Endothelial cell of umbilical vein (primary cell): Measurements from ENCODE around the gene BTAF1. TPM values are rescaled to one million over a fixed set of nuclear protein-coding genes. Genes with fewer than 3 reads are reported as not detected.

ENCODE experiments used
- BruUV-seq: library from RNA; stranded (reverse); fragments of 400-500 nt; replicated peaks from 2 replicates; lab custom pipeline; 2021; lab: Mats Ljungman, UMichigan
- CTCF ChIA-PET: fragments of 300-600, 350-600 bp; sonication (Branson Sonifier 250); formaldehyde crosslinking; loops from one replicate; lab custom pipeline; 2021; ENCODE audit warnings: antibody characterized with exemption, inconsistent platforms; lab: Charles Lee
- POLR2A ChIA-PET: fragments of 300-600, 350-600 bp; sonication (Branson Sonifier 250); formaldehyde crosslinking; loops from one replicate; lab custom pipeline; 2021; ENCODE audit warnings: antibody characterized with exemption, inconsistent platforms; lab: Charles Lee
- DNase-seq: peaks from one replicate; pipeline ENCODE4 v3.0.0-alpha.2; 2011; ENCODE audit warnings: low read depth, low spot score
- FAIRE-seq: peaks from 2 replicates; lab custom pipeline; 2011; peaks lifted over from hg19 to GRCh38; lab: Jason Lieb, UNC
- H2AFZ ChIP-seq: 2 replicates; pipeline ENCODE4 v1.6.0; 2012; ENCODE audit warnings: low read depth, low read length, control low read depth, inconsistent platforms
- H3K27ac ChIP-seq: 2 replicates; pipeline ENCODE4 v1.5.1; 2011; ENCODE audit warnings: low read depth, mild to moderate bottlenecking, control low read depth, low read length, moderate library complexity; ENCODE audit not compliant: insufficient read depth
- H3K27me3 ChIP-seq, 2 experiments: 2 replicates each; pipeline versions ENCODE4 v1.6.0 to v1.6.1; 2011; ENCODE audit warnings: low read length in 2 of 2, mixed read lengths in 1 of 2; ENCODE audit not compliant: control insufficient read depth in 2 of 2, insufficient read depth in 2 of 2
- H3K36me3 ChIP-seq, 2 experiments: 2 replicates in 1 of 2; 3 replicates in 1 of 2; pipeline ENCODE4 v1.5.1; 2011; ENCODE audit warnings: low read length in 2 of 2, mild to moderate bottlenecking in 1 of 2, moderate library complexity in 1 of 2; ENCODE audit not compliant: control insufficient read depth in 2 of 2, insufficient read depth in 2 of 2; ENCODE audit errors: extremely low read depth in 1 of 2
- H3K4me1 ChIP-seq: 3 replicates; pipeline ENCODE4 v1.5.1; 2011; ENCODE audit warnings: mild to moderate bottlenecking, low read length; ENCODE audit not compliant: control insufficient read depth, insufficient read depth; ENCODE audit errors: extremely low read depth
- H3K4me2 ChIP-seq: 2 replicates; pipeline ENCODE4 v1.6.1; 2011; ENCODE audit warnings: low read length, control low read depth, mixed read lengths; ENCODE audit not compliant: insufficient read depth
- H3K4me3 ChIP-seq, 3 experiments: fragments of 200-600 bp in 1 of 3; sonication (generic), shearing (Covaris generic) in 1 of 3; replicated peaks in 1 of 3; 2 replicates each; pipeline ENCODE4 v1.5.1; 2011 to 2016; ENCODE audit warnings: control low read depth in 3 of 3, low read length in 3 of 3, mild to moderate bottlenecking in 2 of 3, inconsistent platforms in 1 of 3, low read depth in 1 of 3, moderate library complexity in 1 of 3; ENCODE audit not compliant: insufficient read depth in 1 of 3
- H3K79me2 ChIP-seq: 2 replicates; pipeline ENCODE4 v1.6.0; 2012; ENCODE audit warnings: low read length, inconsistent platforms; ENCODE audit not compliant: control insufficient read depth, insufficient read depth
- H3K9ac ChIP-seq: replicated peaks from 2 replicates; pipeline ENCODE3; 2011; ENCODE audit warnings: low read length, control low read depth; ENCODE audit not compliant: insufficient read depth; ENCODE audit errors: extremely low read depth
- H3K9me1 ChIP-seq: replicated peaks from 3 replicates; pipeline ENCODE4 v1.6.0; 2011; ENCODE audit warnings: mild to moderate bottlenecking, low read length; ENCODE audit not compliant: control insufficient read depth, insufficient read depth; ENCODE audit errors: extremely low read depth
- H3K9me3 ChIP-seq: replicated peaks from 2 replicates; pipeline ENCODE4 v1.5.1; 2012; ENCODE audit warnings: low read length, inconsistent platforms; ENCODE audit not compliant: control insufficient read depth, insufficient read depth
- H4K20me1 ChIP-seq: replicated peaks from 2 replicates; pipeline ENCODE3; 2011; ENCODE audit warnings: mild to moderate bottlenecking, low read length; ENCODE audit not compliant: control insufficient read depth, insufficient read depth; ENCODE audit errors: extremely low read depth
- CTCF ChIP-seq, 2 donors: IDR thresholded peaks; 1 replicate in 1 of 2; 2 replicates in 1 of 2; pipeline ENCODE4 v1.5.1; 2011; ENCODE audit warnings: low read length in 2 of 2, mild to moderate bottlenecking in 2 of 2, moderate library complexity in 2 of 2, control low read depth in 1 of 2, inconsistent platforms in 1 of 2, low read depth in 1 of 2; ENCODE audit not compliant: insufficient read depth in 1 of 2; ENCODE audit errors: extremely low read depth in 1 of 2
- EZH2 ChIP-seq: IDR thresholded peaks from 2 replicates; pipeline ENCODE4 v1.6.1; 2012; ENCODE audit warnings: borderline replicate concordance, low read depth, mild to moderate bottlenecking, moderate library complexity, low read length, inconsistent platforms; ENCODE audit not compliant: severe bottlenecking
- FOS ChIP-seq: IDR thresholded peaks from 2 replicates; pipeline ENCODE4 v1.6.1; 2011; ENCODE audit warnings: mild to moderate bottlenecking, low read length, moderate library complexity, borderline replicate concordance; ENCODE audit not compliant: insufficient read depth
- GATA2 ChIP-seq: IDR thresholded peaks from 2 replicates; pipeline ENCODE4 v1.7.0; 2011; ENCODE audit warnings: low read depth, mild to moderate bottlenecking, moderate library complexity, mixed read lengths, low read length; ENCODE audit not compliant: insufficient read length, insufficient read depth
- JUN ChIP-seq: IDR thresholded peaks from 2 replicates; pipeline ENCODE4 v1.6.1; 2011; ENCODE audit warnings: borderline replicate concordance, low read depth; ENCODE audit not compliant: insufficient read length, insufficient read depth
- MAX ChIP-seq: IDR thresholded peaks from 2 replicates; pipeline ENCODE4 v1.6.1; 2011; ENCODE audit not compliant: insufficient read depth, insufficient read length
- MYC ChIP-seq: IDR thresholded peaks from one replicate; pipeline ENCODE4 v1.6.1; 2011; ENCODE audit warnings: mild to moderate bottlenecking, low read depth, low read length
- POLR2A ChIP-seq: IDR thresholded peaks from 2 replicates; pipeline ENCODE4 v1.6.1; 2012; ENCODE audit warnings: low read depth, mild to moderate bottlenecking, control low read depth, low read length
- POLR2AphosphoS5 ChIP-seq: IDR thresholded peaks from 2 replicates; pipeline ENCODE4 v1.6.1; 2012; ENCODE audit warnings: low read depth, mild to moderate bottlenecking, control low read depth, low read length, moderate library complexity; ENCODE audit not compliant: insufficient read depth
- dilution Hi-C: fragments of 300-500 bp; cut with MboI; formaldehyde crosslinking; loops from one replicate; pipeline ENCODE4 v1.15.0; 2019; ENCODE audit warnings: low sequenced_read_pairs; ENCODE audit not compliant: extremely low pct_ligation_motif_present
- intact Hi-C: fragments of 100-400 bp; cut with micrococcal nuclease; formaldehyde crosslinking; loops from one replicate; pipeline ENCODE4 v1.10.0; 2022
- polyA plus RNA-seq, 4 experiments: library from polyadenylated mRNA; depleted of rRNA in 3 of 4; stranded (reverse) in 3 of 4; unstranded in 1 of 4; fragments of >200 nt; gene quantifications; 2 replicates each; pipeline versions ENCODE4 v1.2.1 to v1.2.3, GENCODE V29; 2011 to 2012; ENCODE audit warnings: missing spikeins in 1 of 4
- total RNA-seq: library from RNA; stranded (reverse); gene quantifications from 2 replicates; pipeline ENCODE4 v1.2.3, GENCODE V29; 2021

Gene BTAF1
- total and polyA plus RNA-seq, 2 donors (not counting 3 experiments of a cell fraction or from before 2014, with no cell fraction given): 9.9 to 23.1 TPM

DNA sequence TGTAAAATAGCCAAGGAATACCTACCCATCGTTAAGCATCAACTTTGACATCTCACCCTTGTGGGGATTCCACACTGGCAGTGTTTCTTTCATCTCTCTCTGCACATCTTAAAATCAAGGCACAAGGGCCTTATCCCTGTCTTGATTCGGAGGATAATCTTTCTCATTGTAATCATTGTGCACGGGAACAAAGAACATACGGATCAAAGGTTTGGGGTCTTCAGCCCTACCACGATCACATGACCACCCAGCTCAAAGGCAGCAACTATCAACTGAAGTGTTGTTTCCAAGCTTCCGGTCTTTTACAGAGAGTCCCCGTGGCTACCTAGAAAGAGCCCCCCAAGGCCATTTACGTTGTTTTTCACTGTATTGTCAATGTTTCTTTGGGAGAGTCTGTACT, 26.1 kb upstream of the BTAF1 start:
- H3K27me3 ChIP-seq: no peaks in the 10 kb centered on the region
- H3K36me3 ChIP-seq: no peaks in the 10 kb centered on the region
- H3K9ac ChIP-seq: no peak overlapping the region
- ChIA-PET CTCF (no interaction called here), POLR2A (no interaction called here)
- no peaks in the 10 kb centered on the region for H4K20me1 ChIP-seq
- DNase-seq (no peak), FAIRE-seq (no peak)
- H3K9me1 ChIP-seq: no peaks in the 10 kb centered on the region
- no peak overlapping the region for H3K4me2 ChIP-seq
- H3K27ac ChIP-seq: no peak overlapping the region
- no peak overlapping the region for H2AFZ ChIP-seq
- no peak overlapping the region for H3K4me3 ChIP-seq
- BruUV-seq: no TSS peak
- intact Hi-C loops: no loop called here
- no peaks in the 10 kb centered on the region for H3K9me3 ChIP-seq
- H3K79me2 ChIP-seq: no peaks in the 10 kb centered on the region
- dilution Hi-C loops: no loop called here
- H3K4me1 ChIP-seq: peaks cover 14% of the 10 kb centered on the region
- no peak for TF ChIP-seq CTCF (IDR thresholded peaks at IDR 0.05; ENCODE audit: extremely low read depth in 1 of 2, insufficient read depth in 1 of 2, low read depth in 1 of 2, low read length in 2 of 2)
- TF ChIP-seq MYC: no peak
- no peak for TF ChIP-seq MAX

- no peak for TF ChIP-seq MAX
- TF ChIP-seq JUN: peak; percentile 100
- no peak for TF ChIP-seq EZH2
- TF ChIP-seq POLR2A: no peak
- no peak for TF ChIP-seq CTCF (IDR thresholded peaks at IDR 0.05; ENCODE audit: extremely low read depth in 1 of 2, insufficient read depth in 1 of 2, low read depth in 1 of 2, low read length in 2 of 2)
- peak; percentile 66 for TF ChIP-seq POLR2AphosphoS5
- peak; percentile 99 for TF ChIP-seq FOS
- TF ChIP-seq GATA2: peak; percentile 57
- no peak for TF ChIP-seq MYC
- DNase-seq (peak; percentile 97), FAIRE-seq (peak; percentile 74)
- Histone ChIP-seq H4K20me1 (no peaks in the 10 kb centered on the region), H3K36me3 (no peaks in the 10 kb centered on the region), H3K27me3 (no peaks in the 10 kb centered on the region), H3K4me1 (peaks cover 24% of the 10 kb centered on the region), H3K9me1 (no peaks in the 10 kb centered on the region), H3K4me3 (no peak overlapping the region), H2AFZ (no peak overlapping the region), H3K4me2 (peak overlapping the region; percentile 58), H3K79me2 (no peaks in the 10 kb centered on the region), H3K9me3 (no peaks in the 10 kb centered on the region), H3K9ac (peak overlapping the region; percentile 47), H3K27ac (peak overlapping the region; percentile 63)
- CTCF ChIA-PET: no interaction called here
- dilution Hi-C loops: no loop called here
- POLR2A ChIA-PET: no interaction called here
- intact Hi-C loops: loop anchor here (1.0 to 5.0 kb wide), 3 partner anchors 11 to 970 kb away; no protein-coding TSS in a partner anchor
- BruUV-seq: no TSS peak
Measured at GRCh38 chr10:91901784-91902677, 21.5 kb upstream of the BTAF1 start.
